ENCODE measurements around the gene SCD5.

Gene SCD5

DNA sequence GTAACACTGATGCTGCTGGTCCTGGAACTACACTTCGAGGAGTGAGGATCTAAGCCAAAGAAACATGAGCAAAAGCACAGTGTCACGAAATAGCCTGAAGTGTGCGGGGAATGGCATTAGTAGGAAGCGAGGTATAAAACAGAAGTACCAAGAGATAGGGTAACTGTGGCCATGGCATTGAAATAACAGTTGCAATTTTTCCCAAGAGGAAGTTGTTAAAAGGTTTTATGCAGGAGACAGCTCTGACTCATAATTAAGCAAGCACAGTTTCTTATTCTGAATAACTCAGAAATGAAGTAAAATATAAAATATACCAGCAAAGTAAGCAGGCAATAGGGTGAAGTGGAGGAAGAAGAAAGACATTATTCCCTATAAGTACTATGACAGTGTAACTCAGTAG is 146.5 kb downstream of the SCD5 start:
- TF ChIP-seq, protein P1, sequence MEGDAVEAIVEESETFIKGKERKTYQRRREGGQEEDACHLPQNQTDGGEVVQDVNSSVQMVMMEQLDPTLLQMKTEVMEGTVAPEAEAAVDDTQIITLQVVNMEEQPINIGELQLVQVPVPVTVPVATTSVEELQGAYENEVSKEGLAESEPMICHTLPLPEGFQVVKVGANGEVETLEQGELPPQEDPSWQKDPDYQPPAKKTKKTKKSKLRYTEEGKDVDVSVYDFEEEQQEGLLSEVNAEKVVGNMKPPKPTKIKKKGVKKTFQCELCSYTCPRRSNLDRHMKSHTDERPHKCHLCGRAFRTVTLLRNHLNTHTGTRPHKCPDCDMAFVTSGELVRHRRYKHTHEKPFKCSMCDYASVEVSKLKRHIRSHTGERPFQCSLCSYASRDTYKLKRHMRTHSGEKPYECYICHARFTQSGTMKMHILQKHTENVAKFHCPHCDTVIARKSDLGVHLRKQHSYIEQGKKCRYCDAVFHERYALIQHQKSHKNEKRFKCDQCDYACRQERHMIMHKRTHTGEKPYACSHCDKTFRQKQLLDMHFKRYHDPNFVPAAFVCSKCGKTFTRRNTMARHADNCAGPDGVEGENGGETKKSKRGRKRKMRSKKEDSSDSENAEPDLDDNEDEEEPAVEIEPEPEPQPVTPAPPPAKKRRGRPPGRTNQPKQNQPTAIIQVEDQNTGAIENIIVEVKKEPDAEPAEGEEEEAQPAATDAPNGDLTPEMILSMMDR (conservative IDR thresholded peaks at IDR 0.05) = no peak
- H3K27ac ChIP-seq = no peak overlapping the region

DNA sequence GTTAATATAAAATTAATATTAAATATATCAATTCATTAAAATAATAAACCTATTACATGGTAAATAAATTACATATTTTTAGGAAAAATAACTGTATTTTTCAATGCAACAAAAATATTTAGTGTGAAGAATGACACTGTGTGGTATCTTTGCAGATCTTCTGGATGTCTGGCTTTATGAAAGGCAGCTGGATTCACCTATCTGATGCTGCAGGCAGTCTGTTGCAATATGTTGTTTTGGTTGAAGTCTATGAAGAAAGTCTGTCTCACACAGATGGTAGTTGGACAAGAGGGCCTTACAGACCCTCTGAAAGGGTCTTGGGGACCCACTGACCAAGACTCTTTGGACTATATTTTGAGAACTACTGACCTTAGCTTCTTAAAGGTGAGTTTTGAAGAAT is 147.7 kb downstream of the SCD5 start:
- TF ChIP-seq, protein P1 (conservative IDR thresholded peaks at IDR 0.05) = no peak
- H3K27ac ChIP-seq = no peak overlapping the region

DNA sequence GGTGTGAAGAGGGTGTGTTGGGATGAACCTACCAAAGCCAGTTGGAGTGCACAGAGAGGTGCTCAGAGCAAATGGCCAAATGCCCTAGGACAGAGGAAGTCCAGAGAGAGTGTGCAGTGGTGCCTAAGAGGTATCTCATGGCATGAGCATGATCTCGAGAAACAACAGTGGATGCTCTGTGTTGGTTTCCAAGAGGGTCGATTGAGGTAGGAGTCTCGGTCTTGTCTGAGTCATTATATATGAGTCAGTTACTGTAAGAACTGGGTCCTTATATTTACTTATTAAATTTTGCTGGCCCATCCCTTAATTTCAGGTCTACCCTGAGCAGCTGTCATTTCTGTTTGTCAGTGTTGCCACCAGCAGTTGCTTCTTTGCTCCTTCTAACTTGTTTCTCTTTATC is 150.2 kb downstream of the SCD5 start:
- TF ChIP-seq, protein P1 (conservative IDR thresholded peaks at IDR 0.05) = no peak

DNA sequence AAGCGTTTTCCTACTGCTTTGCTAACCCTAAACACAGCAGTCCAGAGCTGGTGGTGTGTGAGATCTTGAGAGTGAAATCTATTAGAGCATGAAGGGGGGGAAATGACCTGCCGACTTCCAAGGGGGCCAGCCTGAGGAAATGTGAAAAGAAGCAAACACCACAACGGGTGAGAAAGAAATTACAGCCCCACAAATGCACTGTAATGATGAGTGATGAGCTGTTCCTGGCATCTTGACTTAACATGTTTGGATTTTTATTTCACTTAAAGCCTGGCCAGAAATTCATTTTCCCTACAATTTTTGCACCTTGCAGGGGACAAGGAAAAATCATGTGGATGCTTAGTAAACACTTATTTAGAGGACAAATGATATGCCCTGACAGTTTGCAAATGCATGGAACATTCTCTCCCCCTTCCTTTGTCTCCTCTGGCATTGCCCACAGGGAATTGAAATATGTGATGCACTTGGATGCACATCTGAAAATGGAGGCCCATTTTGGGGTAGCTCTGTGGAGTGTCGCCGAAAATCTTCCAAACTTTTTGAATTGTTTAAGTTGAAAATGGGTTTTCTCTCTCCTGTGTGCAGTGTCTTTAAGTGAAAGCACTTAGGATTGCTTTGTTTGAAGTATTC is 152.5 kb downstream of the SCD5 start:
- TF ChIP-seq, protein P1 (conservative IDR thresholded peaks at IDR 0.05) = no peak

More for the DNA sequence above, 150.2 kb downstream of the SCD5 start:
- H3K27ac ChIP-seq = no peak overlapping the region

DNA sequence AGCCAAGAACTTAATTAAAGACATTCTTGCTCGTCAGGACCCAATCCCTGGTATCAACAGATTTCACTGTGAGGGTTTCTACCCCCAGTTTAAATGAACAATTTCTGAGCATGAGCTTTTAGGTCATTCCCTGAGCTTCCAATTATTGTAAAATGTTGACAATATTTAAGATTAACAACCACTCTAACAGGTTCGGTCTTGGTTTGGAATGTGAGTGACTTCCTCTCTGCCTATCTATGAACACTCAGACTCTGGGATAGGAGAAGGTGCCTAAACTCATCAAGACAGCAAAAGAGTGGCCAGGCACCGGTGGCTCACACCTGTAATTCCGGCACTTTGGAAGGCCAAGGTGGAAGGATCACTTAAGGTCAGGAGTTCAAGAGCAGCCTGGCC is 153.9 kb downstream of the SCD5 start:
- TF ChIP-seq, protein P1 (conservative IDR thresholded peaks at IDR 0.05) = no peak
- no peak overlapping the region for H3K27ac ChIP-seq

More for the DNA sequence above, 152.5 kb downstream of the SCD5 start:
- H3K27ac ChIP-seq = no peak overlapping the region

DNA sequence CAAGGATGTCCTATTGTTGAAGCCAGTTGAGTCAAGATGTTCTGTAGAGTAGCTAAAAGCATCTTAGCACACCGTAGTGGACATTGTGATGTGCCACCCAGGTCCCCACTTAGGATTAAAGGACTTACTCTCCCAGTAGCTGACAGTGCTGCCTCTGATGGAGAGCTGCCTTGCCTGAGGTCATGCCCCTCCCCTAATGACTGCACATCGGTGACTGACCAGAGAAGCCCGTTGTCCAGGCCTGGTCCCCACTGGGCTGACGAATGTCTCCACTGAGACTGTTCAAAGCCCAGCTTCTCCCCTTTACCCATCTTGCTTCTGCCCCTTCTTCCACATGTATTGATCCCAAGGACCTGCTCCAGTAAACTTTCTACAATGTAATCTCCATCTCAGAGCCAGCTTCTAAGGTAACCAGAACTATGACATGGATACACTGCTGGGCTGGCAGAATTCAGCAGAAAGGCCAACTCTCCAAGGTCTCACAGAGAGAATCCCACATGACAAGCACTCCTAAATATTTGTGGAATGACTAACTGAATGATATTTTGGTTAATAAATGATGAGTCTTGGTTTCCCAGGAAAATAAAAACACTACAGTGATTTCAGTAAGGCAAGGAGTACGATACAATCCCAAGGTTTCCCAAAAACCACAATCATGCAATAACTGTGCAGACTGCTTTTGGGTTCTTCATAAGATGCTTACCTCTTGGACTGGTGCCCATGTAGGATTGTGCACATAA is 154.4 kb downstream of the SCD5 start:
- TF ChIP-seq, protein P1 (conservative IDR thresholded peaks at IDR 0.05) = no peak
- H3K27ac ChIP-seq = no peak overlapping the region

DNA sequence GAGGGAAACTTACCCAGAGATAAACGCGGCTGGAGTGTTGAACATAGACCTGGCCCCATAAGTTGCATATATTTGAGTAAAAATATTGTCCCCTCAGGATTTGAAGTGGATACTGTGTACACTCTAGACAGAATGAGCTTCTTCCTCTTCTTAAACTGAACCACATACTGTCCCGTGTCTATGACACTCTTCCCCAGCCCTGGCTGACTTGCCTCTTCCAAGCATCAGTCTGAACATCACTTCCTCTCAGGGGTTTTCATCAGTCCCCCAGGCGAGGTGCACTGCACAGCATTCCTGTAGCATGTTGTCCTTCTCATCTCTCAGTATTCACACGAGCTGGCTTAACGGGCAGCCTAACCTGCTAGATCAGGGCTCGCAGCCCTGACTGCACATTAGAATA is 156.3 kb downstream of the SCD5 start:
- TF ChIP-seq, protein P1 (conservative IDR thresholded peaks at IDR 0.05) = no peak
- no peak overlapping the region for H3K27ac ChIP-seq

Measured in VCaP (cell line).